Osteocyte (in vitro differentiated cells): ENCODE results near the gene PML. TPM values are rescaled to one million over a fixed set of nuclear protein-coding genes. Genes with fewer than 3 reads are reported as not detected.
"Not testable (repeated sequence)": the region's sequence is repeated elsewhere in the genome, so short reads cannot be mapped to it uniquely, and the experiment has no call there.

ENCODE experiments used
- DNase-seq: peaks from one replicate; pipeline ENCODE4 v3.0.0; 2021; ENCODE audit warnings: mixed read lengths; ENCODE audit not compliant: unreplicated experiment; ENCODE audit errors: extremely low spot score
- H3K27ac Mint-ChIP-seq: one replicate; pipeline ENCODE4 v1.8.0; 2021; ENCODE audit warnings: mild to moderate bottlenecking, mixed read lengths; ENCODE audit not compliant: unreplicated experiment
- H3K27me3 Mint-ChIP-seq: one replicate; pipeline ENCODE4 v1.8.0; 2021; ENCODE audit warnings: mixed read lengths; ENCODE audit not compliant: unreplicated experiment
- H3K36me3 Mint-ChIP-seq: one replicate; pipeline ENCODE4 v1.8.0; 2021; ENCODE audit warnings: mixed read lengths; ENCODE audit not compliant: unreplicated experiment
- H3K4me1 Mint-ChIP-seq: one replicate; pipeline ENCODE4 v1.8.0; 2021; ENCODE audit warnings: mixed read lengths; ENCODE audit not compliant: unreplicated experiment
- H3K4me3 Mint-ChIP-seq: one replicate; pipeline ENCODE4 v1.8.0; 2021; ENCODE audit warnings: mild to moderate bottlenecking, moderate library complexity, mixed read lengths; ENCODE audit not compliant: unreplicated experiment
- H3K9me3 Mint-ChIP-seq: one replicate; pipeline ENCODE4 v1.8.0; 2021; ENCODE audit warnings: mixed read lengths; ENCODE audit not compliant: unreplicated experiment
- total RNA-seq: library from RNA; stranded (reverse); gene quantifications from 2 replicates; pipeline ENCODE4 v1.2.1, GENCODE V29; 2021
- TF ChIP-seq, protein P1 (sequence below): fragments of 200-600 bp; sonication (generic); IDR thresholded peaks from 2 replicates; pipeline ENCODE4 v1.5.0; 2021; ENCODE audit warnings: antibody characterized with exemption, mild to moderate bottlenecking, moderate library complexity

Gene PML
- total RNA-seq, 1 donor from 2014 or later, result 63.1 TPM

DNA sequence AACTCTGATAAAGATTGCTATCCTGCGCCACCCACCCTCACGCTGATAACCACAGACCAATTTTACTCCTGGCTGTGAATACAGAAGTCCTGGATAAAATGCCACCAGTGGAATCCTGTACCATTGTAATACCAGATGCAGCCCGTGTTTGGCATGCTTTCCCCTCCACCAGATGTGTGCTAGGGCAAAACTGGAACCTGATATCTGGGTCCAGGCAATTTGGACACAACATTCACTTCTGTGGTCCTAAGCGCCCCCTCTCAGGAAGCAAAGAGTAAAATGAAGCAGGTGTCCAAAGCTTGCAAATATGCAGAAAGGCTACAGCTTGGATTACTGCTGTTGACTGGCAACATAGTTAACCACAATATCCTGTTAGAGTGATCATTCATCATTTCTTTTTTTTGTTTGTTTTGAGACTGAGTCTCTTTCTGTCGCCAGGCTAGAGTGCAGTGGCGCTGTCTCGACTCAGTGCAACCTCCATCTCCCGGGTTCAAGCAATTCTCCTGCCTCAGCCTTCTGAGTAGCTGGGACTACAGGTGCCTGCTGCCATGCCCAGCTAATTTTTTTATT, 35.4 kb upstream of the PML start:
- Mint-ChIP-seq H3K27me3 (no peaks in the 10 kb centered on the region), H3K9me3 (no peaks in the 10 kb centered on the region), H3K27ac (peak overlapping the region; percentile 11), H3K4me1 (peaks cover 41% of the 10 kb centered on the region), H3K4me3 (no peak overlapping the region), H3K36me3 (no peaks in the 10 kb centered on the region)
- DNase-seq, result no peak
- TF ChIP-seq, protein P1, sequence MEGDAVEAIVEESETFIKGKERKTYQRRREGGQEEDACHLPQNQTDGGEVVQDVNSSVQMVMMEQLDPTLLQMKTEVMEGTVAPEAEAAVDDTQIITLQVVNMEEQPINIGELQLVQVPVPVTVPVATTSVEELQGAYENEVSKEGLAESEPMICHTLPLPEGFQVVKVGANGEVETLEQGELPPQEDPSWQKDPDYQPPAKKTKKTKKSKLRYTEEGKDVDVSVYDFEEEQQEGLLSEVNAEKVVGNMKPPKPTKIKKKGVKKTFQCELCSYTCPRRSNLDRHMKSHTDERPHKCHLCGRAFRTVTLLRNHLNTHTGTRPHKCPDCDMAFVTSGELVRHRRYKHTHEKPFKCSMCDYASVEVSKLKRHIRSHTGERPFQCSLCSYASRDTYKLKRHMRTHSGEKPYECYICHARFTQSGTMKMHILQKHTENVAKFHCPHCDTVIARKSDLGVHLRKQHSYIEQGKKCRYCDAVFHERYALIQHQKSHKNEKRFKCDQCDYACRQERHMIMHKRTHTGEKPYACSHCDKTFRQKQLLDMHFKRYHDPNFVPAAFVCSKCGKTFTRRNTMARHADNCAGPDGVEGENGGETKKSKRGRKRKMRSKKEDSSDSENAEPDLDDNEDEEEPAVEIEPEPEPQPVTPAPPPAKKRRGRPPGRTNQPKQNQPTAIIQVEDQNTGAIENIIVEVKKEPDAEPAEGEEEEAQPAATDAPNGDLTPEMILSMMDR, result no peak

DNA sequence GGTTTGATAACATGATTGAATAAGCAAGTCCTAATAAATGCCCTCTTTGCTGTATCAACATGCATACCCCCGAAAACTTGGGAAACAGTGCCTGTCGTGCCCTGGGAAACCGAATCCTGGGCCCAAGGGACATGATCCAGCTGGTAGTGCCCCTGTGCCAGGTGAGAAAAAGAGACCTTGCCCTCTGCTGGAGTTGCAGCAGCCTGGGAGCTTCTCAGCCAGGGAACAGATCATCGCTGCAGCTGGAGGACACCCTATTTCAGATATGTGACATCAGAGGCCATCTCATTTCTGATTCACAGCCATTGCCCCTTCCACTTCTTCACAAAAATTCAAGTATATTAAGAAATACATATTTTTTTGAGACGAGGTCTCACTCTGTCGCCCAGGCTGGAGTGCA, 34.7 kb upstream of the PML start:
- Mint-ChIP-seq H3K4me3 (no peak overlapping the region), H3K27me3 (no peaks in the 10 kb centered on the region), H3K36me3 (no peaks in the 10 kb centered on the region), H3K4me1 (peaks cover 38% of the 10 kb centered on the region), H3K27ac (no peak overlapping the region), H3K9me3 (no peaks in the 10 kb centered on the region)
- DNase-seq, result no peak
- TF ChIP-seq, protein P1, result no peak

DNA sequence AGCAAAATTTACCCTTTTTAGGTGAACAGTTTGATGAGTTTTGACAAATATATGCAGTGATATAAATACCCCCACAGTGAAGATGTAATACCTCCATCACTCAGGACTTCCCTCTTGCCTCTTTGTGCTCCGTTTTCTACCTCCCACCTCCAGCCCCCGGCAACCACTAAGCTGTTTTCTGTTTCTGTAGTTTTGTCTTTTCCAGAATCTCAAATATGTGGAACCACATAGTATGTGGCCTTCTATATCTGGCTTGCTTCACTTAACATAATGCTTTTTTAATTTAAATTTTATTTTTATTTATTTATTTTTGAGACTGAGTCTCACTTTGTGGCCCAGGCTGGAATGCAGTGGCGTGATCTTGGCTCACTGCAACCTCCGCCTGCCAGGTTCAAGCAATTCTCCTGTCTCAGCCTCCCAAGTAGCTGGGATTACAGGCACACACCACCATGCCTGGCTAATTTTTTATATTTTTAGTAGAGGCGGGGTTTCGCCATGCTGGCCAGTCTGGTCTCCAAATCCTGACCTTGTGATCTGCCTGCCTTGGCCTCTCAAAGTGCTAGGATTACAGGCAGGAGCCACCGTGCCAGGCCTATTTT, 33.9 kb upstream of the PML start:
- H3K27ac Mint-ChIP-seq, H3K4me3 Mint-ChIP-seq: not testable (repeated sequence)
- H3K4me1 Mint-ChIP-seq, result peaks cover 39% of the 10 kb centered on the region

DNA sequence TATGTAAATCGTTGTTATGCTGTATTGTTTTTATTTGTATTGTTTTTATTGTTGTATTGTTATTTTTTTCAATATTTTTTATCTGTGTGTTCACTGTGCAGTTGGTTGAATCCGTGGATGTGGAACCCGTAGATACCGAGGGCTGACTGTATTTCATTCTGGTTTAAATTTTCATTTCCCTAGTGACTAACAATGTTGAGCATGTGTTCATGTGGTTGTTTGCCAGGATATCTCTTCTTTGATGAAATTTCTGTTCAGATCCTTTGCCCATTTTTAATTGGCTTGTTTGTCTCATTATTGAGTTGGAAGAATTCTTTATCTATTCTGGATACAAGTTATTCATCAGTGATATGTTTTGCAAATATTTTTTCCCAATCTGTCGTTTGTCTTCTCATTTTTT, 32.1 kb upstream of the PML start:
- no peaks in the 10 kb centered on the region for H3K36me3 Mint-ChIP-seq
- H3K9me3 Mint-ChIP-seq, result no peaks in the 10 kb centered on the region
- TF ChIP-seq, protein P1, result no peak
- no peaks in the 10 kb centered on the region for H3K27me3 Mint-ChIP-seq
- H3K27ac Mint-ChIP-seq, result no peak overlapping the region
- no peak for DNase-seq
- H3K4me1 Mint-ChIP-seq, result peaks cover 31% of the 10 kb centered on the region
- no peak overlapping the region for H3K4me3 Mint-ChIP-seq

More for the DNA sequence above, 33.9 kb upstream of the PML start:
- H3K9me3 Mint-ChIP-seq, H3K36me3 Mint-ChIP-seq, DNase-seq, H3K27me3 Mint-ChIP-seq: not testable (repeated sequence)

DNA sequence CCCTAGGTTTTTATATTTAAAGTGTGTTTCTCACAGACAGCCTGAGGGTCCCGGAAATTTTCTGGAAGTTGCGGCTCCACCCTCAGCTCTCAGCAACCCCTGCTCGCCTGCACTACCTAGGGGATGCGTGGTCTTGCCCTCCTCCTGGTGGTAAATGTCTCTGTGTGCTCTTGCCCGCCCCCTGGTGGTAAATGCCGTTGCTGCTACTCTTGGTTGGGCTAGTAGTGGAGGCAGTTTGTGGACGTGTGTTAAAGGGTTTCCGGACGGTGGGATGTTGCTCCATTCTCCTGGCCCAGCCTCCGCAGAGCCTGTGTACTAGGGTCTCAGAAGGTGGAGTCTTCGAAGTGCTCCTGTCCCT, 29.8 kb upstream of the PML start:
- H3K4me1 Mint-ChIP-seq, result peaks cover 20% of the 10 kb centered on the region
- H3K27me3 Mint-ChIP-seq, result no peaks in the 10 kb centered on the region
- H3K4me3 Mint-ChIP-seq, result no peak overlapping the region
- DNase-seq, result peak; percentile 93
- peak overlapping the region; percentile 54 for H3K27ac Mint-ChIP-seq
- TF ChIP-seq, protein P1, result peak; percentile 97
- H3K9me3 Mint-ChIP-seq, result no peaks in the 10 kb centered on the region
- no peaks in the 10 kb centered on the region for H3K36me3 Mint-ChIP-seq
